ENCODE data around the gene EPOP. TPM values are rescaled to one million over a fixed set of nuclear protein-coding genes. Genes with fewer than 3 reads are reported as not detected.

The EPOP gene
- total and polyA plus RNA-seq, 2 of the 13 experiments (the other 11 are each of a cell fraction or from before 2014, with no cell fraction given): 14.7 to 37.8 TPM

DNA sequence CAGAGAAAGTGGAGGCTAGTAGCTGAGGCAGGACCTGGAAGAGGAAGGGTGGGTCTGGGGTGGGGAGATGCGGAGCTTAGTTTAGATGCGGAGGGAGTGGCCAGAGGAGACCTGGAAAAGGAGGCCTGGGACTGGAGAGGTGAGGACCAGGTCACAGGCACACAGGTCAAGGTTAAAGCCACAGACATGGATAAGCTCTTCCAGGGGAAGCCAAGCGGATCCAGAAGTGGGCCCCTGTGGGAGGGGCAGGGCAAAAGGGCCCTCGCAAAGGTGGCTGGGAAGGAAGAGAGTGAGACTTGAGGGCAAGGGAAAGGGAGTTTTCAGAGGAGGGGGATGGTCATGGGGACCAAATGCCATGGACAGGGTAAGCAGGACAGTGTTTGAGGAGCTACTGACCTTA, 16.4 kb upstream of the EPOP start (continued):
- TF ChIP-seq NCOA5 (CRISPR knock-in tag; IDR thresholded peaks at IDR 0.05): no peak
- no peak for TF ChIP-seq IKZF4 (CRISPR knock-in tag; IDR thresholded peaks at IDR 0.05; ENCODE audit: borderline replicate concordance, low read depth, not compliant biosample characterization)
- TF ChIP-seq ZC3H13 (CRISPR knock-in tag; IDR thresholded peaks at IDR 0.05): no peak
- TF ChIP-seq, protein P1, sequence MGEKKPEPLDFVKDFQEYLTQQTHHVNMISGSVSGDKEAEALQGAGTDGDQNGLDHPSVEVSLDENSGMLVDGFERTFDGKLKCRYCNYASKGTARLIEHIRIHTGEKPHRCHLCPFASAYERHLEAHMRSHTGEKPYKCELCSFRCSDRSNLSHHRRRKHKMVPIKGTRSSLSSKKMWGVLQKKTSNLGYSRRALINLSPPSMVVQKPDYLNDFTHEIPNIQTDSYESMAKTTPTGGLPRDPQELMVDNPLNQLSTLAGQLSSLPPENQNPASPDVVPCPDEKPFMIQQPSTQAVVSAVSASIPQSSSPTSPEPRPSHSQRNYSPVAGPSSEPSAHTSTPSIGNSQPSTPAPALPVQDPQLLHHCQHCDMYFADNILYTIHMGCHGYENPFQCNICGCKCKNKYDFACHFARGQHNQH (CRISPR knock-in tag; IDR thresholded peaks at IDR 0.05): no peak
- TF ChIP-seq ATRX (CRISPR knock-in tag; IDR thresholded peaks at IDR 0.05; ENCODE audit: borderline replicate concordance): no peak
- TF ChIP-seq KLF16 (CRISPR knock-in tag; IDR thresholded peaks at IDR 0.05): 0 out of 4 replicates have a peak, but pooled peaks of 1 of the 2 experiments have one; percentile 38
- TF ChIP-seq TAF1 (CRISPR knock-in tag; IDR thresholded peaks at IDR 0.05): peak; percentile 22; the same call in 1 of the 2 replicates
- no peak for TF ChIP-seq CENPT (CRISPR knock-in tag; IDR thresholded peaks at IDR 0.05; ENCODE audit: low read depth)
- TF ChIP-seq, protein P2, sequence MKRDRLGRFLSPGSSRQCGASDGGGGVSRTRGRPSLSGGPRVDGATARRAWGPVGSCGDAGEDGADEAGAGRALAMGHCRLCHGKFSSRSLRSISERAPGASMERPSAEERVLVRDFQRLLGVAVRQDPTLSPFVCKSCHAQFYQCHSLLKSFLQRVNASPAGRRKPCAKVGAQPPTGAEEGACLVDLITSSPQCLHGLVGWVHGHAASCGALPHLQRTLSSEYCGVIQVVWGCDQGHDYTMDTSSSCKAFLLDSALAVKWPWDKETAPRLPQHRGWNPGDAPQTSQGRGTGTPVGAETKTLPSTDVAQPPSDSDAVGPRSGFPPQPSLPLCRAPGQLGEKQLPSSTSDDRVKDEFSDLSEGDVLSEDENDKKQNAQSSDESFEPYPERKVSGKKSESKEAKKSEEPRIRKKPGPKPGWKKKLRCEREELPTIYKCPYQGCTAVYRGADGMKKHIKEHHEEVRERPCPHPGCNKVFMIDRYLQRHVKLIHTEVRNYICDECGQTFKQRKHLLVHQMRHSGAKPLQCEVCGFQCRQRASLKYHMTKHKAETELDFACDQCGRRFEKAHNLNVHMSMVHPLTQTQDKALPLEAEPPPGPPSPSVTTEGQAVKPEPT (CRISPR knock-in tag; IDR thresholded peaks at IDR 0.05; ENCODE audit: low read depth): no peak
- TF ChIP-seq, protein P3, sequence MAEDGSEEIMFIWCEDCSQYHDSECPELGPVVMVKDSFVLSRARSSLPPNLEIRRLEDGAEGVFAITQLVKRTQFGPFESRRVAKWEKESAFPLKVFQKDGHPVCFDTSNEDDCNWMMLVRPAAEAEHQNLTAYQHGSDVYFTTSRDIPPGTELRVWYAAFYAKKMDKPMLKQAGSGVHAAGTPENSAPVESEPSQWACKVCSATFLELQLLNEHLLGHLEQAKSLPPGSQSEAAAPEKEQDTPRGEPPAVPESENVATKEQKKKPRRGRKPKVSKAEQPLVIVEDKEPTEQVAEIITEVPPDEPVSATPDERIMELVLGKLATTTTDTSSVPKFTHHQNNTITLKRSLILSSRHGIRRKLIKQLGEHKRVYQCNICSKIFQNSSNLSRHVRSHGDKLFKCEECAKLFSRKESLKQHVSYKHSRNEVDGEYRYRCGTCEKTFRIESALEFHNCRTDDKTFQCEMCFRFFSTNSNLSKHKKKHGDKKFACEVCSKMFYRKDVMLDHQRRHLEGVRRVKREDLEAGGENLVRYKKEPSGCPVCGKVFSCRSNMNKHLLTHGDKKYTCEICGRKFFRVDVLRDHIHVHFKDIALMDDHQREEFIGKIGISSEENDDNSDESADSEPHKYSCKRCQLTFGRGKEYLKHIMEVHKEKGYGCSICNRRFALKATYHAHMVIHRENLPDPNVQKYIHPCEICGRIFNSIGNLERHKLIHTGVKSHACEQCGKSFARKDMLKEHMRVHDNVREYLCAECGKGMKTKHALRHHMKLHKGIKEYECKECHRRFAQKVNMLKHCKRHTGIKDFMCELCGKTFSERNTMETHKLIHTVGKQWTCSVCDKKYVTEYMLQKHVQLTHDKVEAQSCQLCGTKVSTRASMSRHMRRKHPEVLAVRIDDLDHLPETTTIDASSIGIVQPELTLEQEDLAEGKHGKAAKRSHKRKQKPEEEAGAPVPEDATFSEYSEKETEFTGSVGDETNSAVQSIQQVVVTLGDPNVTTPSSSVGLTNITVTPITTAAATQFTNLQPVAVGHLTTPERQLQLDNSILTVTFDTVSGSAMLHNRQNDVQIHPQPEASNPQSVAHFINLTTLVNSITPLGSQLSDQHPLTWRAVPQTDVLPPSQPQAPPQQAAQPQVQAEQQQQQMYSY (CRISPR knock-in tag; IDR thresholded peaks at IDR 0.05): peak; percentile 79
- TF ChIP-seq JARID2 (CRISPR knock-in tag; IDR thresholded peaks at IDR 0.05; ENCODE audit: insufficient replicate concordance): no peak
- no peak for TF ChIP-seq GATA4 (IDR thresholded peaks at IDR 0.05; ENCODE audit: borderline replicate concordance, low read depth)
- no peak for TF ChIP-seq TCF12 (IDR thresholded peaks at IDR 0.05)
- TF ChIP-seq TCF12 (CRISPR knock-in tag; IDR thresholded peaks at IDR 0.05): no peak
- TF ChIP-seq ZNF616 (CRISPR knock-in tag; IDR thresholded peaks at IDR 0.05; ENCODE audit: low read depth): no peak
- no peak for TF ChIP-seq SP4 (CRISPR knock-in tag; IDR thresholded peaks at IDR 0.05)
- no peak for TF ChIP-seq MAFK (conservative IDR thresholded peaks at IDR 0.05 in 1 of 2, IDR thresholded peaks at IDR 0.05 in 1 of 2; ENCODE audit: low read length in 2 of 2)
- TF ChIP-seq KDM5A (IDR thresholded peaks at IDR 0.05; ENCODE audit: borderline replicate concordance, low read length): no peak
- TF ChIP-seq ZNF781 (CRISPR knock-in tag; IDR thresholded peaks at IDR 0.05; ENCODE audit: borderline replicate concordance, not compliant biosample characterization): no peak
- no peak for TF ChIP-seq JUND (CRISPR knock-in tag; IDR thresholded peaks at IDR 0.05)
- no peak for TF ChIP-seq BORCS8-MEF2B (CRISPR knock-in tag; IDR thresholded peaks at IDR 0.05)
- TF ChIP-seq NCOR1 (IDR thresholded peaks at IDR 0.05; ENCODE audit: borderline replicate concordance, low read length): peak; percentile 86
- TF ChIP-seq, protein P4, sequence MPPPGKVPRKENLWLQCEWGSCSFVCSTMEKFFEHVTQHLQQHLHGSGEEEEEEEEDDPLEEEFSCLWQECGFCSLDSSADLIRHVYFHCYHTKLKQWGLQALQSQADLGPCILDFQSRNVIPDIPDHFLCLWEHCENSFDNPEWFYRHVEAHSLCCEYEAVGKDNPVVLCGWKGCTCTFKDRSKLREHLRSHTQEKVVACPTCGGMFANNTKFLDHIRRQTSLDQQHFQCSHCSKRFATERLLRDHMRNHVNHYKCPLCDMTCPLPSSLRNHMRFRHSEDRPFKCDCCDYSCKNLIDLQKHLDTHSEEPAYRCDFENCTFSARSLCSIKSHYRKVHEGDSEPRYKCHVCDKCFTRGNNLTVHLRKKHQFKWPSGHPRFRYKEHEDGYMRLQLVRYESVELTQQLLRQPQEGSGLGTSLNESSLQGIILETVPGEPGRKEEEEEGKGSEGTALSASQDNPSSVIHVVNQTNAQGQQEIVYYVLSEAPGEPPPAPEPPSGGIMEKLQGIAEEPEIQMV (CRISPR knock-in tag; IDR thresholded peaks at IDR 0.05; ENCODE audit: low read depth): no peak; the same call in 1 of the 2 replicates
